ENCODE data around the gene PLVAP. TPM values are rescaled to one million over a fixed set of nuclear protein-coding genes. Genes with fewer than 3 reads are reported as not detected.
A peak's percentile ranks its signal among the peaks of the same experiment; 100 is the strongest.

The PLVAP gene
- total RNA-seq, 1 experiment from 2014 or later: not detected

DNA sequence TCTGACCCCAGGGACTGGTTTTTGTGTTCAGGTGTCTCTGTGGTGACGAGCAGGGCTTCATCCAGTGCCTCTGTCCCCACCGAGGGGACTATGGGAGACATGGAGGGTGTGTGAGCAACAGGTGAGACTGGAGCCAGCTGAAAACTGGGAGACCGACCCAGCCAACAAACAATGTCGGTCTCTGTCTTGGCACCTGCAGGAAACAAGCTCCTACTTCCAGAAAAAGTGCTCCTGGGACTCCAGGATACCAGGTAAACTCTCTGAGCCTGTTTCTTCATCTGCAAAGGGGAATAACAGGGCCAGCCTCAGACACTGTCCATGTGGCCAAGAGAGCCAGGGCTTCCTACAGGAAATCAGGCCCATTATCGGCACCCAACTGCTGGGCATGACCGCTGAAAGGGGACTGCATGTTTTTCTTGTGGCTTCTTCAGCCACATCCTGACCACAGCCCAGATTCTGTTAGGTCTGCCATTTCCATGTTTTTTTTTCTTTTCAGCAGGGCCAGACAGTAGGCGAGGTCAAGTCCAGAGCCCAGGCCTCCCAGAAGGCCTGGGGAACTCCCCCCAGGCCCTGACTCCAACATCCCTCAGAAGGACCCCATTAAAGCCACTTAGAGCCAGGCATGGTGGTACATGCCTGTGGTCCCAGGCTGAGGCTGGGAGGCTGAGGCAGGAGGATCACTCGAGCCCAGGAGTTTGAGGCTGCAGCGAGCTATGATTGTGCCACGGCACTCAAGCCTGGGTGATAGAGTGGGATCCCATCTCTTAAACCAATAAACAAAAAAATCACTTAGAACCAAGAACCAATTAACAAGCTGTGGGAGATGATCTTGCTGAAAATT is 29.1 kb upstream of the PLVAP start:
- Histone ChIP-seq H3K27ac (peak overlapping the region; percentile 7; the same call in 1 of the 2 replicates), H3K36me3 (no peaks in the 10 kb centered on the region), H3K27me3 (no peaks in the 10 kb centered on the region), H3K9me3 (replicated peaks) (no peaks in the 10 kb centered on the region), H3K4me3 (no peak overlapping the region), H3K4me1 (peaks cover 24% of the 10 kb centered on the region)
- peak; percentile 73 to 80 for DNase-seq

DNA sequence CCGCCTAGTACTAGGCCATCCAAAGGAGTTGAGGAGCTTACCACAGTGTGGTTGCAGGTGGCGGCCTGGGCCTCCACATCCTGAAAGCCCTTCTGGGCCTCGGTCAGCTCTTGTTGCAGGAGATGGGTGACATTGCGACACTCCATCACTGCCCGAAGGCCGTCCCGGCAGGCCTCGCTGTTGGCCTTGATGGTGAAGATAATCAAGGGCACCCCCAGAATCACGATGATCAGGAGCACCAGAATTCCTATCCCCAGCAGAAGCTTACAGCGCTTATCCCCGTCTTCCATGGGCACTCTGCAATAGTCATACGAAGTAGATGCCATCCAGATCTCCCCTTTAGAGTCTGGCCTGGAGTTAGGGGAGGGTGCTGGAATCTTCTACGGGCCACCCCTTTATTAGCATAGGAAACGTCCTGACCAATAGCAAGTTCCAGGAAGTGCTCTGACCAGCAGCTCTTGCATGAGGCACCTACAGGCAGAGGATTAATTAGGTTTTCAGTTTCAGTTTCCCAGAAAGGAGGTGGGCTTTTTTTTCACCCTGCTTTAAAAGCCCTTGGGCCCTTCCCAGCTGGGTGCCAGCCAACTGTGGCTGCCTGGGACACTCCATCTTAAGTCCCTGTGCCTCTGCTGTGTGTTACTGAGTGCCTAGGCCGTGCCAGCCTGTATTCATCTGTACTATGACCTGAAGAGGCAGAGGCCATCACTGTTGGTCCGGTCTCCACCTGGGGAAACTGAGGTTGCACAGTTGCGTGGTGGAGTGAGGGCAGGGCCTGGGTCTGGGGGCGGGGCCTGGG is 28.3 kb upstream of the PLVAP start, which contains the start of gene BST2:
BST2 (minus strand) TSS at position 381 of the 796 bp plus-strand sequence; CDS start at position 326, 55 bp downstream.
- H3K4me1 ChIP-seq: peaks cover 24% of the 10 kb centered on the region
- H3K4me3 ChIP-seq: peak within 1 kb of the TSS; percentile 46
- H3K27ac ChIP-seq: peak within 1 kb of the TSS; percentile 20; the same call in 1 of the 2 replicates

DNA sequence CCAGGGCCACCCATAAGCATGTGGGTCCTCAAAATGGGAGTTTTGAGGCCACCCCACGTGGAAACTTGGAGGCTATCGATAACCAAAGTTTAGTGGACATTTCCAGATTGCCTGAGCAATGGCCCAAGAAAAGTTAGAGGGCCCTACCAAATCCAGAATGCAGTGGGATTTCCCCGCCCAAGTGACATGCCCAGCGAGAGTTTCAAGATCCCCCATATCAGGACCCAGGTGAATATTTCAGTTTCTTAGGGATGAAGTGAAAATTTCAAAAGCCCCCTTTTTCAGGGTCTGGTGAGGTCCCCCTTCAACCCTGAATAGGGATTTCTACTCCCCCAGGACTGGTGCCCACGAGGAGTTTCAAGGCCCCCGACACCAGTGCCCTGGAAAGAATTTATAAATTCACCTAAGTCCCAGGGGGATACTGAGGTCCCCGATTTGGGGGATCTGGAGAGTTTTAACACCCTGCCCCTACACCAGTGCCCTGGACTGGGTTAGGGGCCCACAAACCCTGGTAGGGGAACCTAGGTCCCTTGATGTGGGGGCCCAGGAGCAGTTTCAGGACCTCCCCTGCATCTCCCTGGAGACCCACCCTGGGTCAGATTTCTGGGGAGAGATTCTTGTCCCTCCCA is 27.6 kb upstream of the PLVAP start:
- Histone ChIP-seq H3K27me3 (no peaks in the 10 kb centered on the region), H3K4me1 (peaks cover 24% of the 10 kb centered on the region), H3K4me3 (peak overlapping the region; percentile 46), H3K9me3 (replicated peaks) (no peaks in the 10 kb centered on the region), H3K27ac (no peak overlapping the region; the same call in 1 of the 2 replicates), H3K36me3 (no peaks in the 10 kb centered on the region)
- DNase-seq: no peak

More for the DNA sequence above, 28.3 kb upstream of the PLVAP start, which contains the start of gene BST2:
- no peaks in the 10 kb centered on the region for H3K27me3 ChIP-seq
- DNase-seq: peak; percentile 65 to 85
- no peaks in the 10 kb centered on the region for H3K9me3 ChIP-seq (replicated peaks)
- no peaks in the 10 kb centered on the region for H3K36me3 ChIP-seq

DNA sequence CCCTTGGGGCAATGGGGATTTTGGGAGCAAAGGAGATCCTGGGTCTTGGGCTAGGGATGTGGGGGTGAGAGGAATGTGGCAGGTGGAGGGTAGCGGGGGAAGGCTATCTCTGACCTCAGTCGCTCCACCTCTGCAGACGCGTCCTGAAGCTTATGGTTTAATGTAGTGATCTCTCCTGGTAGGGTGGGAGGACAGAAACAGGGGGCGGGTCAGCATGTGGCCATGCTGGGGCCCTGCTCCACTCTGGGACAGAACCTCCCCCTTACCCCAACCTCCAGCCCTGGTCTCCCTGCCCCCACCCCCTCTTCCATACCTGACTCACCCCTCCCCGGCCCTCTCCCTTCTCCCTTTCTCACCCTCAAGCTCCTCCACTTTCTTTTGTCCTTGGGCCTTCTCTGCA is 26.9 kb upstream of the PLVAP start:
- Histone ChIP-seq H3K4me1 (peaks cover 24% of the 10 kb centered on the region), H3K9me3 (replicated peaks) (no peaks in the 10 kb centered on the region), H3K4me3 (no peak overlapping the region), H3K36me3 (no peaks in the 10 kb centered on the region), H3K27ac (no peak overlapping the region), H3K27me3 (no peaks in the 10 kb centered on the region)
- no peak for DNase-seq

DNA sequence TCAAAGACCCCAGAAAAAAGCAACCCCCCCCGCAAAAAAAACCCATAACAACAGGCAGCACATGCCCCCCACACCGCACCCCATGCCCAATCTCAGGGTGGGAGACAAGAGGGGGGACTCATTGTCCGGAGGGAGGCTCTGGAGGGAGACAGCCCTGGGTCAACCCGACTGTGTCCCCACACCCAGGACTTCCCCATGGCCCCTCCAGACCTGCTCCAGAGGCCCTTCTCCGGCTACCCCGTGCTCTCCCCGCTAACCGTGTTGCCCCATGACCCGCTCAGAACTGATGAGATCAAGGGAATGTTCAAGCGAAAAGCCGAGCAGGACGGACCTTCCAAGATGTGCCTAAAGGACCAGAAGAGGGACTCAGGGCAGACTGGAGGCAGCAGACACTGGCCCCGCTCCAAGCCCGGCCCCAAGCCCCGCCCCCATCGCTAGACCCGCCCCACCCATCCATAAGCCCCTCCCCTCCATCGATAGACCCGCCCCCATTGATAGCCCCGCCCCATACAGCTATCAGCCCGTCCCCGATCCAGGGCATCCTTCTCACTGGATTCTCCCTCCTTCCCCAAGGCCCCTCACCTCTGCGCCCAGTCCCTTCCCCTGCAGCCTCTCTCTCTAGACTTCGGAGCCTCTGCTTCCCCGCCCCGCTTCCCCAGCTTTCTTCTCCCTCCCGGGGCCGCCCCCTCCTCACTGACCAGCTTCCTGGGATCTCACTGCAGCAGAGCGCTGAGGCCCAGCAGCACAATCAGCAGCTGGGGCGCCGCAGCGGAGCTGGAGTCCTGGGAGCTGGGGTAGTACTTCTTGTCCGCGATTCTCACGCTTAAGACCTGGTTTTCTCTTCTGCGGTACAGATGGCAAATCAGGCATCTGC is 26.1 kb upstream of the PLVAP start:
- H3K36me3 ChIP-seq: no peaks in the 10 kb centered on the region
- no peaks in the 10 kb centered on the region for H3K27me3 ChIP-seq
- H3K27ac ChIP-seq: no peak overlapping the region
- DNase-seq: peak in 1 of 2 experiments; percentile 47
- no peak overlapping the region for H3K4me3 ChIP-seq
- no peaks in the 10 kb centered on the region for H3K9me3 ChIP-seq (replicated peaks)
- H3K4me1 ChIP-seq: peaks cover 24% of the 10 kb centered on the region

DNA sequence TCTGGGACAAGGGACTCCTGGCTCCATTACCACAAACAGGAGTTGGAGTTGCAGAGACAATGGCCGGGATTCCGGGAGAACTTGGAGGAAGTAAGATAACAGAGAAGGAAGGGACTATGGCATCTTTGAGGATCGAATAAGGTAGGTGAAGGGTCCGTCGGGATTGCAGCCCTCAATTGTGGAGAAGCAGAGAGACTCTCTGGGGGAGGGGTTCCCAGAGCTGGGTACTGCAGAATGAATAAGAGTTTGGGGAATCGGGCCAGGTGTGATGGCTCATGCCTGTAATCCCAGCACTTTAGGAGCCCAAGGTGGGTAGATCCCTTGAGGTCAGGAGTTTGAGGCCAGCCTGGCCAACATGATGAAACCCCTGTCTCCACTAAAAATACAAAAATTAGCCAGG is 24.5 kb upstream of the PLVAP start:
- Histone ChIP-seq H3K27me3 (no peaks in the 10 kb centered on the region), H3K9me3 (replicated peaks) (no peaks in the 10 kb centered on the region), H3K36me3 (no peaks in the 10 kb centered on the region), H3K4me3 (no peak overlapping the region), H3K4me1 (peaks cover 17% of the 10 kb centered on the region), H3K27ac (no peak overlapping the region)
- no peak for DNase-seq

DNA sequence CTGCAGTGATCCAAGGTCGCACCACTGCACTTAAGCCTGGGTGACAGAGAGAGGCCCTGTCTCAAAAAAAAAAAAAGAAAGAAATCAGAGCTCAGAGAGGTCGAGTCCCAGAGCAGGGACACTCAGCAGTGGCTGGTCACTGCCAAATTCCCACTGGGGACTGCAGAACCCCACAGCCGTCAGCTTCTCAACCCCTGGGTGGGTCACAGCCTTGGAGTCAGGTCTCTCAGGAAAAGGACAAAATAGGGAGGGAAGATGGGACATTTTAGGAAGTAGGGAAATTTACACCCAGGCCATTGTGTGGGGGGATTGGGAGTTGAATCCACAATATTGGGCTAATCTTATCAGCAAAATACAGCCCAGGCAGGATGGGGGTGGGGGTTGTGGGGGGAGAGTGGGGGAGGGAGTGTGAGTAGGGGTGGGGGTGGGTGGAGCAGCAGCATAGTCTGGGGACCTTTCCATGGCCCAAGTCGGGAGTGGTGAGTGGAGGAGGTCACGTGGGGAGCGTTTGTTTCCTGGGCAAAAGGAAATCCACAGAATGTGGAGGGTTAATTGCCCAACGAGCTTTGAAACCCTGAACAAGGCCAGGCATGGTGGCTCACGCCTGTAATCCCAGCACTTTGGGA is 21.9 kb upstream of the PLVAP start:
- H3K9me3 ChIP-seq (replicated peaks): no peaks in the 10 kb centered on the region
- H3K36me3 ChIP-seq: no peaks in the 10 kb centered on the region
- H3K27me3 ChIP-seq: no peaks in the 10 kb centered on the region
- no peak overlapping the region for H3K27ac ChIP-seq
- no peak for DNase-seq
- no peak overlapping the region for H3K4me3 ChIP-seq
- no peaks in the 10 kb centered on the region for H3K4me1 ChIP-seq

DNA sequence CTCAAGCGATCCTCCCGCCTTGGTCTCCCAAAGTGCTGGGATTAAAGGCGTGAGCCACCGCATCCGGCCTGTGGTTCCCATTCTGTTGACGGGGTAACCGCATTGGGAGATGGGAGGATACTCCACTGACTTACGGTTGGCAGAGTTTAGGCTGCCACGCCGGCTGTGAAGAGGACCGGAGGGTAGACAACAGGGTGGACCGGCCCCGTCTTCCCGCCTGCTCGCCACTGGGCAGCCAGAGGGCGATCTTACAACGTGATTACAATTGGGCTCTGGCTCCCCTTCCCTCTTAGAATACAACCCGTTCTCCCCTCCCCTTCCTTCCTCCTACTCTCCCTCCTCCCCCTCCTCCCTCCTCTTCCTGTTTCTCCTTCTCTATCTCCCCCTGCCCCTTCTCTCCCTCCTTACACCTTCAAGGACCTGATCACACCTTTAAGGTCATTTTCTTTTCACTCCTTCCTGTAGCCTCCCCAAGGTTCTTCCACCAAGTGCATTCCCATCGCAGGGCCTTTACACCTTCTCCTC is 17.8 kb upstream of the PLVAP start:
- Histone ChIP-seq H3K27me3 (no peaks in the 10 kb centered on the region), H3K4me3 (no peak overlapping the region), H3K4me1 (0 out of 2 replicates have a peak, but pooled peaks cover 3% of the 10 kb centered on the region), H3K36me3 (no peaks in the 10 kb centered on the region), H3K27ac (no peak overlapping the region), H3K9me3 (replicated peaks) (no peaks in the 10 kb centered on the region)
- peak; percentile 41 to 59 for DNase-seq

DNA sequence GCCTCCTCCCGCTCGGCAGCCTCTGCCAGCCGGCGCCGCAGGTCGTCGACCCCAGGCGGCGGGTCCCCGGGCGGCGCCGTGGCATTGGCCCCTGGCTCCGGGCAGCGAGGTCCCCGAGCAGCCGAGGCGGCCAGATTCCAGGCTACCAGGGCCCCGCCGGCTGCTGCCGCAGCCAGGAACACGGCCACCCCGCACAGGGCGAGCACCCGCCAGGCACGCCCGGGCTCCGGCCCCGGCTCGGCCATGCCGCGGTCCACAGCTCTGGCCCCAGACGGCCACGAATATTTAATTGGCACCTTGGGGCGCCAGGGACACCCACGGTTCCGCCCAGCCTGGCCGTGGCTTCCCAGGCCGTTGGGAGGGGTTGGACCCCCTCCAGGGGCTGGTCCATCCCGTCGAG is 16.8 kb upstream of the PLVAP start, which contains the start of gene CCDC194:
CCDC194 (minus strand) TSS at position 283 of the 400 bp plus-strand sequence; CDS start at position 245, 38 bp downstream.
- no peaks in the 10 kb centered on the region; the same call in 1 of the 2 replicates for H3K9me3 ChIP-seq (replicated peaks)
- H3K27ac ChIP-seq: no peak within 1 kb of the TSS
- H3K36me3 ChIP-seq: no peaks in the 10 kb centered on the region
- H3K4me1 ChIP-seq: 0 out of 2 replicates have a peak, but pooled peaks cover 3% of the 10 kb centered on the region
- H3K4me3 ChIP-seq: no peak within 1 kb of the TSS
- no peak for DNase-seq
- no peaks in the 10 kb centered on the region for H3K27me3 ChIP-seq

DNA sequence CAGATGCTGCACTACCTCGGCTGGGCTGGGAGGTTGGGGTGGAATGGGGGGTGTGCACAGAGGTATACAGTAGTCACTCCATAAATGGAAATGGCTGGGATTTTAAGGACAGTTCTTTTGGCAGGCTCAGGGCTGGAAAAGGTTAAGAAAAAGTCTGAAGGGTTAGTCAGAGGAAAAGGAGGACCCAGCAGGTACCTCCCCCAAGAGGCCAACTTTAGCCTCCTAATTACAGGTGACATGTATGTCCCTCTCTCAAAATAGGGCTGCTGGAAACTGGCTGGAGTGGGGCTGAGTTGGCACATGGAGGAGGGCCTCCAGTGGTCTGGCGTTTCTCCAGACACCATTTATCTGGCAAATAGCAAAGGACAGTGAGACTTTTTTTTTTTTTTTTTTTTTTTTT is 15.9 kb upstream of the PLVAP start:
- H3K4me1 ChIP-seq: 0 out of 2 replicates have a peak, but pooled peaks cover 3% of the 10 kb centered on the region
- no peak for DNase-seq
- H3K4me3 ChIP-seq: no peak overlapping the region
- H3K36me3 ChIP-seq: no peaks in the 10 kb centered on the region
- H3K27ac ChIP-seq: no peak overlapping the region
- H3K9me3 ChIP-seq (replicated peaks): no peaks in the 10 kb centered on the region; the same call in 1 of the 2 replicates
- H3K27me3 ChIP-seq: no peaks in the 10 kb centered on the region

DNA sequence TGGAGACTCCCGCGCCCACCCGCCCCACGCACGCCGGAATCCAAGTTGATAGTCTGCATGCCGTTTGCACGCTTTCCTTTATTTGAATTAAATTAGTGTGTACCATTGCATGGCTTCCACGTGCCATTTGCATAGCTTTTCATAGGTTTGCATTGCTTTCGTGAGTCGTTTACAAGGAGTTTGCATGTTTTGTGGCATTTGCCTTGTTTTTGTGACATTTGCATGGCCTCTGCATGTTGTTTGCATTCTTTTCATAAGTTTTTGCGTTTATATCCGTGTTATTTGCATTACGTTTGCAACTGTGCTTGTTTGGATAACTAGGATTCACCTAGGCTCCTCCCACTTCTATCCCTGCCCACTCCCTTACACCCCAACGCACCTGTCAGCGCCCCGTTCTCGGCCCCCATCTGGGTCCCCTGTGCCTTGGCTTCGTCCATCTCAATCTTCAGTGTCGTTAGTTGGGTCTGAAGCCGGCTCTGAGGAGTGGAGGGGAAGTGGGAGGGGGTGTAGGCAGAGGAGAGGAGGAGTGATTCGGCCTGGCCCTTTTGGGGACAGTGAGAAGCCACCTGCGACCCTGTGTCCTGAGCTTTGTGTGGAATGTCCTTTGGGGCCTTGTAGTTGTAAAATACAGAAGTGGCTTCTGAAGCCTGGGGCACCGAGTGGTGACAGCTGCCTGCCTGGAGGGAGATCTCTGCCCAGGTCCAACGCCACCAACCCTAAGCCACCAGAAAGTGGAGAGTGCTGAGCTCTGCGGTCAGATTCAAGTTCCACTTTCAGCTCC is 14.4 kb upstream of the PLVAP start:
- DNase-seq: peak in 1 of 2 experiments; percentile 53

DNA sequence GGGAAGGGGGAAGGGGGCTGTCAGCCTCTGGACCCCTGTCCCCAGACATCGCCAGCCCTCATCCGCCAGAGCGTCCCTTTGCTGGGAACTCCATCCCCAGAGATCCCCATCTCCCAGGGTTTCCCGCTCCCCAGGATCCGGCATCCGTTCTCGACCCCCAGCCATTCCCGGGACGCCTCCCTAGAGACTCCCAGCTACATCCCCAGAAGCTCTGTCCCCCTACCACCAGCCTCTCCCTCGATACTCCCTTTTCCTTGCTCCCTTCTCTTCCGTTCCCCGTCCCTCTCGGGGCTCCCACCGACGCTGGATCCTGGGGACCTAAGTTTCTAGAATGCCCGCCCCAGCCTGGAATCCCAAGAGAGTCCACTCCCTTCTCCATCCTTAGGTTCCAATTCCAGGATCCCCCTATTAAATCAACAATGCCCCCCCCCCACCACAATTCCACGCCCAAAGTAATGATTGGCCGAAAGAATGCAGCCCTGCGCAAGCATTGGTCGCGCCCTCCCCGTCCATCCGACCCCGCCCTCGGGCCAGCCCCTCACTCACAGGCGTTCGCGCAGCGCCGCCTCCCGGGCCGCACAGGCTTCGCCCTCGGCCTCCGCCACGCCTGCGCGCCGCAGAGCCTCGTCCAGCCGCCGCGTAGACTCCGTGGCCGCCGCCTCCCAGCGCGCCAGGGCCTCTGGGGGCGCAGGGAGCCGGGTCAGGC is 13.7 kb upstream of the PLVAP start:
- Histone ChIP-seq H3K27me3 (no peaks in the 10 kb centered on the region), H3K36me3 (no peaks in the 10 kb centered on the region), H3K9me3 (replicated peaks) (no peaks in the 10 kb centered on the region; the same call in 1 of the 2 replicates), H3K27ac (no peak overlapping the region), H3K4me1 (0 out of 2 replicates have a peak, but pooled peaks cover 3% of the 10 kb centered on the region), H3K4me3 (peak overlapping the region; percentile 44)
- peak; percentile 96 to 97 for DNase-seq

More for the DNA sequence above, 14.4 kb upstream of the PLVAP start:
- Histone ChIP-seq H3K4me3 (peak overlapping the region; percentile 44), H3K4me1 (0 out of 2 replicates have a peak, but pooled peaks cover 3% of the 10 kb centered on the region), H3K9me3 (replicated peaks) (no peaks in the 10 kb centered on the region; the same call in 1 of the 2 replicates), H3K27ac (no peak overlapping the region), H3K36me3 (no peaks in the 10 kb centered on the region), H3K27me3 (no peaks in the 10 kb centered on the region)

All from SJCRH30 (cell line).